PFSK-1 (cell line): ENCODE results near the gene EHD2.

Experiments
- FOXP2 ChIP-seq: optimal IDR thresholded peaks from 2 replicates; pipeline ENCODE3; 2011; ENCODE audit warnings: borderline replicate concordance, control low read depth, inconsistent platforms; ENCODE audit not compliant: insufficient read depth; ENCODE audit errors: extremely low read length, extremely low read depth
- POLR2AphosphoS5 ChIP-seq: IDR thresholded peaks from 2 replicates; pipeline ENCODE4 v1.6.1; 2012; ENCODE audit warnings: low read depth, mild to moderate bottlenecking, control low read depth, low read length, moderate library complexity
- REST ChIP-seq, 2 experiments: IDR thresholded peaks; 2 replicates each; pipeline versions ENCODE4 v1.6.1 to v1.8.0; 2011 to 2012; ENCODE audit warnings: low read depth in 2 of 2, low read length in 2 of 2, control low read depth in 1 of 2, inconsistent platforms in 1 of 2, mild to moderate bottlenecking in 1 of 2, moderate library complexity in 1 of 2; ENCODE audit not compliant: insufficient read depth in 1 of 2
- SIN3A ChIP-seq: IDR thresholded peaks from 2 replicates; pipeline ENCODE4 v1.6.1; 2012; ENCODE audit warnings: mild to moderate bottlenecking, low read length, moderate library complexity, borderline replicate concordance; ENCODE audit not compliant: insufficient read depth

DNA sequence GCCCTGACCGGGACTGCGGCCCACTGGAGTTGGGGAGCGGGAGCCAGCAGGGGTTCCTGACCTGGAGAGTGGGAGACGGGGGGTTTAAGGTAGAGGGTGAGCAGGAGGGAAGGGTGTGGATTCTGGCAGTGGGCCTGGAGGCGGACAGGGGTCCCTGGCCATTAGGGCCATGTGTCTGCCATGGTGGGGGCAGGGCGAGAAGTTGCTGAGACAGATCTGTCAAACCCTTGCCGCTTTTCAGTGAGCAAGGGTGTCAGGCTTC is 53.1 kb downstream of the EHD2 start:
- TF ChIP-seq SIN3A: no peak
- no peak for TF ChIP-seq POLR2AphosphoS5
- no peak for TF ChIP-seq REST (IDR thresholded peaks at IDR 0.05; ENCODE audit: insufficient read depth in 1 of 2, low read depth in 2 of 2, low read length in 2 of 2)
- no peak for TF ChIP-seq FOXP2
